ENCODE data around the gene IRAK3. TPM values are rescaled to one million over a fixed set of nuclear protein-coding genes. Genes with fewer than 3 reads are reported as not detected.
"Not testable (repeated sequence)": the region's sequence is repeated elsewhere in the genome, so short reads cannot be mapped to it uniquely, and the experiment has no call there.

The IRAK3 gene
- total RNA-seq, 1 donor, result 57.5 TPM

- Histone ChIP-seq H3K4me1 (ENCODE audit: insufficient read depth, low read length) (no peaks in the 10 kb centered on the region), H3K4me3 (ENCODE audit: low read length) (no peak overlapping the region), H3K27me3 (ENCODE audit: insufficient read depth, low read length) (no peaks in the 10 kb centered on the region), H3K9me3 (ENCODE audit: low read depth, low read length) (no peaks in the 10 kb centered on the region)
Measured at GRCh38 chr12:66228462-66228861, 39.4 kb downstream of the IRAK3 start.

DNA sequence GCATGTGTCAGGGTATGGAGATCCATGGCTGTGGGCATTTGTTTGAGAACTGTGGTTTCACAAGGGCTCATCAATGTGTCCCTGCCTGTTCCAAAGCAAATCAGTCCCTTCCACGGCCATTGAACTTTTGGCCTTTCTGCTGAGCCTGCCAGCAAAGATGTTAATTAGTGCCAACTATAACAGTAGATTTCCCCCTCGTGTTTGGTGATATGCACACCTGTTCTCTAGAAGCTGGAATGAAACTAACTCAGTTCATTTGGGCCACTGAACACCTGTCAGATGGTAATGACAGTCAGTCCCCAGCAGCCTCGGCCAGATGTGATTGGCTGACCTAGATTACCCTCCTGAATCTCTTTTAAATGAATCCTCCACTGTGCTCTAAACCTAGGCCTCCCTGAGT, 43.2 kb downstream of the IRAK3 start:
- no peak overlapping the region for H3K4me3 ChIP-seq (ENCODE audit: low read length)
- H3K9me3 ChIP-seq (ENCODE audit: low read depth, low read length), result no peaks in the 10 kb centered on the region
- peaks cover 2% of the 10 kb centered on the region for H3K27me3 ChIP-seq (ENCODE audit: insufficient read depth, low read length)
- peaks cover 28% of the 10 kb centered on the region for H3K4me1 ChIP-seq (ENCODE audit: insufficient read depth, low read length)

DNA sequence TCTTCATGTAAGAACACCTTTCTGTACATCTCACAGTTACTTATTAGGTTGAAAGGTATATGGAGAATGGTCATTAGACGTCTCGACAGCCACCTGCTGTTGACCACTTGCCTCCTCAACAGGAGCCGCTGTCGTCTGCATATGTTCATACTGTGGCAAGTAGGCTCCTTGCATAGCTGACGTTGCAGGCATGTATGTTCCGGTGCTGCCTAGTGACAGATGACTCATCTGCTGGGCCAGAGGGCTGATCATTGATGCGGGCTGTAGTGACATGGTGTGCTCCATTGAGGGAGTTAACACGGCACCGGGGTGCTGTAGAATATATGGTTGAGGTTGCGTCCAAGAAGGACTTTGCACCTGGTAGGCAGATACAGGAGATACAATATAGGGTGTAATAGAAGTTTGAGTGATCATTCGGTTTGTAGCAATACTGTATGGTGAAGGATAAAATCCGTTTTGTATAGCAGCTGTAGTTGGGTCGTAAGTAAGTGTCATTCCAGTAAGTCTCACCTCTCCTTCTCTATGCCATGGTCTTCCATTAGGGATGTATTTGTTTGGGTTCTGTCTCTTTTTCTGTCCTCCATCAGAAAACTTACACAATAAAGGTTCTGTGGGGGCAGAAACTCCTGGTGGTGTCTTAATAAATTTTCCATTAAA, 45.2 kb downstream of the IRAK3 start:
- H3K4me1 ChIP-seq (ENCODE audit: insufficient read depth, low read length), result peaks cover 45% of the 10 kb centered on the region
- H3K9me3 ChIP-seq (ENCODE audit: low read depth, low read length); H3K4me3 ChIP-seq (ENCODE audit: low read length): not testable (repeated sequence)

GRCh38 chr12:66234773-66235625, 46.0 kb downstream of the IRAK3 start:
- H3K27me3 ChIP-seq (ENCODE audit: insufficient read depth, low read length); H3K9me3 ChIP-seq (ENCODE audit: low read depth, low read length): not testable (repeated sequence)
- peaks cover 53% of the 10 kb centered on the region for H3K4me1 ChIP-seq (ENCODE audit: insufficient read depth, low read length)
- peak overlapping the region; percentile 48 for H3K4me3 ChIP-seq (ENCODE audit: low read length)

More for the DNA sequence above, 45.2 kb downstream of the IRAK3 start:
- H3K27me3 ChIP-seq (ENCODE audit: insufficient read depth, low read length), result not testable (repeated sequence)

- Histone ChIP-seq H3K27me3 (ENCODE audit: insufficient read depth, low read length) (peaks cover 2% of the 10 kb centered on the region), H3K4me1 (ENCODE audit: insufficient read depth, low read length) (peaks cover 61% of the 10 kb centered on the region), H3K9me3 (ENCODE audit: low read depth, low read length) (no peaks in the 10 kb centered on the region), H3K4me3 (ENCODE audit: low read length) (peak overlapping the region; percentile 48)
Measured at GRCh38 chr12:66235626-66236281, 46.7 kb downstream of the IRAK3 start.

GRCh38 chr12:66236282-66236675, 47.3 kb downstream of the IRAK3 start:
- H3K4me3 ChIP-seq (ENCODE audit: low read length); H3K9me3 ChIP-seq (ENCODE audit: low read depth, low read length); H3K27me3 ChIP-seq (ENCODE audit: insufficient read depth, low read length): not testable (repeated sequence)
- peaks cover 66% of the 10 kb centered on the region for H3K4me1 ChIP-seq (ENCODE audit: insufficient read depth, low read length)

DNA sequence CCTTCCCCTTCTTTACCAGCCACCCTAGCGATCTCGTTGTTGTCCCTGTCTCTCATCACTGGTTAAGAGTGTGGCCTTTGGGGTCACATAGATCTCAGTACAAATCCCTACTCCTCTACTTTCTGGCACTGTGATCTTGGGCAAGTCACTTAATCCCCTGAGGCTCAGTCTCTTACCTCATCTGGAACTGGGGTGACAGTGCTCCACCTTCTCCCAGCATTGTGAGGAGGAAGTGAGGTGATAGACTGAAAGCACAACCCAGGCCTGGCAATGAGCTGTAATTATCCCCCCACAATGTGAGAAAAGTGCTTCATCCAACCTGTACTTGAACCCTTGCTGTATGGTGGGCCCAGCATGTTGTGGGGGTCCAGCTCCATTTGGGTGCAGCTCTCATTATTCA, 48.0 kb downstream of the IRAK3 start:
- Histone ChIP-seq H3K27me3 (ENCODE audit: insufficient read depth, low read length) (peaks cover 2% of the 10 kb centered on the region), H3K4me3 (ENCODE audit: low read length) (no peak overlapping the region), H3K9me3 (ENCODE audit: low read depth, low read length) (no peaks in the 10 kb centered on the region), H3K4me1 (ENCODE audit: insufficient read depth, low read length) (peaks cover 73% of the 10 kb centered on the region)

GRCh38 chr12:66237505-66238175, 48.6 kb downstream of the IRAK3 start:
- no peak overlapping the region for H3K4me3 ChIP-seq (ENCODE audit: low read length)
- peaks cover 80% of the 10 kb centered on the region for H3K4me1 ChIP-seq (ENCODE audit: insufficient read depth, low read length)
- H3K9me3 ChIP-seq (ENCODE audit: low read depth, low read length), result no peaks in the 10 kb centered on the region
- H3K27me3 ChIP-seq (ENCODE audit: insufficient read depth, low read length), result peaks cover 2% of the 10 kb centered on the region

DNA sequence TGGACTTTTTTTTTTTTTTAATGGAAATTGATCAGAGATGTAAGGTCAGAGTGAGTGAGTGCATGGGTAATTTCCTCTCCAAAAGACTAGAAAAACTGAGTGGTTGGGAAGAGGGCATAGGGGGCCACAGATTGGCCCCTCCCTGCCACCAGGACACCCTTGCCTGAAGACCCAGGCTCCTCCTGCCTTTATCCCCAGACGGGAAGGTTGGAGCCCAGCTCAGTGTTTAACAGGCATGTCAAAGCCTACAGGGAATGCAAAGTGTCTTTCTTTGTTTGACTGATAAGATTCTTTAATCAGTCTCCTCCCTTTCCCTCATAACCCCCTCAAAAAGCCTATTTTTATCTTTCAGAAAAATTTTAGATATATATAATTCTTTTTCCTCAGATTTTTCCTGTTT, 50.3 kb downstream of the IRAK3 start:
- no peak overlapping the region for H3K4me3 ChIP-seq (ENCODE audit: low read length)
- H3K4me1 ChIP-seq (ENCODE audit: insufficient read depth, low read length), result peaks cover 79% of the 10 kb centered on the region

GRCh38 chr12:66240096-66240820, 51.2 kb downstream of the IRAK3 start:
- Histone ChIP-seq H3K4me1 (ENCODE audit: insufficient read depth, low read length) (peaks cover 71% of the 10 kb centered on the region), H3K4me3 (ENCODE audit: low read length) (no peak overlapping the region), H3K9me3 (ENCODE audit: low read depth, low read length) (no peaks in the 10 kb centered on the region), H3K27me3 (ENCODE audit: insufficient read depth, low read length) (peaks cover 2% of the 10 kb centered on the region)

More for the DNA sequence above, 50.3 kb downstream of the IRAK3 start:
- Histone ChIP-seq H3K27me3 (ENCODE audit: insufficient read depth, low read length) (peaks cover 2% of the 10 kb centered on the region), H3K9me3 (ENCODE audit: low read depth, low read length) (no peaks in the 10 kb centered on the region)

DNA sequence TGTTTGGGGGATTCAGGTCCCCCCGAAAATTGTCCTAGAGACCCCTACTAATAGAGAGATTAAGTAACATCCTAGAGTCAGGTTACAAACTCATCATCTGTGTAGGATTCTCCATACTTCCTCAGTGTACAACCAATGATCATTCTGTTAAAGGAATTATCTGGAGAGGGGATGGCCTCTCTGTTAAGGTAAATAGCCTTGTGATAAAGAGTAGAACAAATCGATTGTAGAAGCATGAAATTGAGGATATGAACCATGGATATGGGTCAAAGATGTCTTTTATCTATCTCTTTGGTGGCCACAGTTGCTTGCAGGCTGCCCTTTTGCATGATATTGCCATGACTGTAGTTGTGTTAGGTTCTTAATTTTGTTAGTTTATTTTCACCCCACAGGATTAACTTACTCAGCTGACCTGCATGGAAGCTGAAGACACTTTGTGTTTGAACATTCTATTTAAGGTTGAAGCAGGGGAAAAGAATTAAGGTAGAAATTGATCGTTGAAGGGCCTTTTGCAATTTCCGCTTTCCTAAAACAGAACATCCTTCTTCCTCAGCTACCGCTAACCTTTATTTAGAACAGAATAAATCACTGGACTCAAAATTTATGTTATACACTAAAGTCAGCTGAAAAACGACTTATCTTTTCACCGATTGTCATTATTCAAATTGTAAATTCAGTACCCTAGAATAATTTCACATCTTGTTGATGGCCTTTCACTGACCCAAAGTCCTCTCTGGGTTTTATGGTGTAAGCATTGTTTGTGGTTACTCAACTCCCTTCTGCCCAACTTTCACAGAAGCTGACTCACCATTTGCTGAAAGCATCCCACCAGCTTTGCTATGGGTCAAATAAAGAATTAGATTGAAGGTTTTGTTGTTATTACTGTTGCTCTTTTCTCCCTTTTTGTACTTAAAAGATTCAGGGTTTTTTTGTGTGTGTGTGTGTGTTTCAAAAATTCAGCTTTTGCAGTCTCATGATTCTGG, 52.3 kb downstream of the IRAK3 start:
- H3K4me3 ChIP-seq (ENCODE audit: low read length), result no peak overlapping the region
- peaks cover 65% of the 10 kb centered on the region for H3K4me1 ChIP-seq (ENCODE audit: insufficient read depth, low read length)
- H3K27me3 ChIP-seq (ENCODE audit: insufficient read depth, low read length), result peaks cover 2% of the 10 kb centered on the region
- no peaks in the 10 kb centered on the region for H3K9me3 ChIP-seq (ENCODE audit: low read depth, low read length)

DNA sequence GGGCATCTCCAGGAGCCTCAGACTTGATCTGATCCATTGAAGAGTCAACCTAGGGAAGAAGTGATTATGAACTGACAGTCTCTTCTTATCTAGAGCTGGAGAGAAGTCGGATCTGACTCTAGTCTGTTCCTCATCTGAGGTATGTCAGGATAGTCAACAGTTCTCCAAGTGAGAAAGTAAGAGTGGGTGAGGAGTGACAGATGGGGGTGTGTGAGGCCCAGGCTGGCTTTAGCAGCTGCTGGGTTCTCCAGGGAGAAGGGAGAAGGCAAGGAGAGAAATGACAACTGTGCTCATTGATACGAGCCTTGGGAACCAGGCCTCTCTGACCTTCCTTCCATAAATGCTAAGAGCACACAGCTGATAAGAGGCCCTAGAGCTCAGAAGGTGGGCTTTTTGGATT, 53.3 kb downstream of the IRAK3 start:
- Histone ChIP-seq H3K4me3 (ENCODE audit: low read length) (no peak overlapping the region), H3K27me3 (ENCODE audit: insufficient read depth, low read length) (no peaks in the 10 kb centered on the region), H3K4me1 (ENCODE audit: insufficient read depth, low read length) (peaks cover 61% of the 10 kb centered on the region), H3K9me3 (ENCODE audit: low read depth, low read length) (no peaks in the 10 kb centered on the region)

DNA sequence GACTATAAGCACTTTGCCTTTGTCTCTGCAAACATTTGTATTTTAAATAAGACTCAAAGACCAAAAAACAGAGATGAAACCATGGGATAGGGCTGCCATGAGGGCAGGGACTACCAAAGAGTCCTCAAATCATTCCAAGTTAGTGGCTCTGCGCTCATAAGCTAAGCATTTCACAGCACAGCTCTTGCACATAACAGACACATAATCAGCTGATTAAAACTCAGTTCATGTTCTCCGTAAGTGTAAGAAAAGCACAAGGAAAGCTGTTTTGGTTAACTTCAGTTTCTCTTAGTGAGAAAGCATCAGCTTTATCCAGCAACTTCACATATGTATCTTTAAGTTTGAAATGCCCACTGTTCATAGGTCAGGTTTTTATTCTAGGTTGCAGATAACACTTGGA, 54.9 kb downstream of the IRAK3 start:
- Histone ChIP-seq H3K9me3 (ENCODE audit: low read depth, low read length) (no peaks in the 10 kb centered on the region), H3K4me1 (ENCODE audit: insufficient read depth, low read length) (peaks cover 55% of the 10 kb centered on the region), H3K4me3 (ENCODE audit: low read length) (no peak overlapping the region), H3K27me3 (ENCODE audit: insufficient read depth, low read length) (no peaks in the 10 kb centered on the region)

All from mononuclear cell (primary cell).